Caki2 (cell line): ENCODE data around the gene PGLYRP4. TPM values are rescaled to one million over a fixed set of nuclear protein-coding genes. Genes with fewer than 3 reads are reported as not detected.
A peak's percentile ranks its signal among the peaks of the same experiment; 100 is the strongest.

Experiments
- DNase-seq: peaks from one replicate; pipeline ENCODE4 v3.0.0-alpha.2; 2015; ENCODE audit warnings: low read depth
- in situ Hi-C: cut with HindIII; loops from 2 replicates; pipeline ENCODE4 v1.10.0; 2016; ENCODE audit warnings: low sequenced_read_pairs, low pct_unique_long_range_greater_than_20kb, mixed read lengths
- total RNA-seq: library from RNA; depleted of rRNA; stranded (reverse); fragments of >200 nt; shearing (Covaris generic); gene quantifications from 2 replicates; pipeline ENCODE4 v1.2.3, GENCODE V29; 2014; ENCODE audit warnings: low replicate concordance

Gene PGLYRP4
- total RNA-seq, 1 experiment from 2014 or later: not detected

DNA sequence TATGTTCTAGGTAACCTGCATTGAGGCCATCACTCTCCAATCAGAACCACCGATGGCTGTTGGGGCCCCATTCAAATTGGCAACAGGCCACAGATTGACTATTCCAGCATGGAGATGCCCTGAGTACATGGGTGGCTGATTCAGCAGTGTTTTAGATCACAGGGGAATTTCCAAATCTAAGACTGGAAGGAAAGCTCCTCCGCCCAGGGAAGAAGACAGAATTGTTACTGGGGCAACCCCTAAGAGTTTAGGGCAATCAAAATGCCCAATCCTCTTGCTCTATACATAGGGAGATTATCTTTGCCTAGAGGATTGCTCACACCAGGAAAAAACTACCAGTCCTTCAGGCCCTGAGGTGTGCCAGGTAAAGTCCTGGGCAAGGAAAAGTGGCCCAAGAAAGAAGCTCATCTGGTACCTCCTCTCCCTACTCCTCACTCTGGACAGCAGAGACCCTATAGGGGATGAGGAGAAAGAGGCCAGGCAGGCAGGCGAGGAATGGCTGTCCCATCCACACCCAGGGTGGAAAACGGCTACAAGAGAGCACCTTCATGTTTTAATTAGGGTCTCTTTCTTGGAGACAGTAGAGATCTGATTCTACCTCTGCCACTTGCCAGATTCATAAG, 36.4 kb upstream of the PGLYRP4 start:
- in situ Hi-C loops: no loop called here

DNA sequence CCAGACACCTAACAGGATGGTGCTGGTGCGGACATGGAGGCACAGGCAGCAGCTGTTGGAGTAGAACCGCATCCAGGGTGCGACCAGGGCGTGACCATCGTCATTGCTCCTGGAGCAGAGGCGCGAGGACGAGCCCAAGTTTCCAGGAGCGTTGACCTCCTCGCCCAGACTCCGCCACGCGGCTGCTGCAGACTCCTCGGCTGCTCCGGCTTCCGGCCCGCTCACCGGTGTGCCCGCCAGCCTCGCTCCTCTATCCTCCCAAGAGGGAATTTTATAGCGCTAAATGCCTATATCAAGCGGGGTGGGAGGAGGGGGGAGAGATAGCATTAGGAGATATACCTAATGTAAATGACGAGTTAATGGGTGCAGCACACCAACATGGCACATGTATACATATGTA, 32.1 kb upstream of the PGLYRP4 start:
- in situ Hi-C loops: no loop called here
- DNase-seq: no peak

More for the DNA sequence above, 36.4 kb upstream of the PGLYRP4 start:
- DNase-seq: no peak

DNA sequence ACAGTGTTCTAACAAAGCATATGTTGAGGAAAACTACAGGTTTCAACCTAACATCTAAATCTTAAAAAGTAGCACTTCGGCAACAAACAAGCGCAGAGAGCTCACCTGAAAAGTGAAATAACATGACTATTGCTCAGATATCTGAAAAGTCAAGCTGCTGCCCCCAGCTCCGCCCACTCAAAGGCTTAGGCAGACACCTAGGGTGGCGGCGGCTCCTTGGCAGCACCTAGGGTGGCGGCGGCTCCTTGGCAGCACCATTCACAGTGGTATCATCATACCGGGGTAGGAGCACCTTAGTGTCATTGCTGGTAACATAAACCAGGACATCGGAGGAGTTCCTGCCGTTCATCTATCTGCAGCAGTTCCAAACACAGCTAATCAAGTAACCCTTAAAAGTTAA, 30.9 kb upstream of the PGLYRP4 start:
- DNase-seq: no peak
- in situ Hi-C loops: no loop called here

- in situ Hi-C loops: no loop called here
- DNase-seq: peak; percentile 43
These were observed 26.9 kb upstream of the PGLYRP4 start, which contains the start of gene S100A12 for GRCh38 chr1:153375511-153375910. TSS of gene S100A12 (minus strand) at chr1:153375621. CDS start at chr1:153374592, 1,029 bp downstream.

DNA sequence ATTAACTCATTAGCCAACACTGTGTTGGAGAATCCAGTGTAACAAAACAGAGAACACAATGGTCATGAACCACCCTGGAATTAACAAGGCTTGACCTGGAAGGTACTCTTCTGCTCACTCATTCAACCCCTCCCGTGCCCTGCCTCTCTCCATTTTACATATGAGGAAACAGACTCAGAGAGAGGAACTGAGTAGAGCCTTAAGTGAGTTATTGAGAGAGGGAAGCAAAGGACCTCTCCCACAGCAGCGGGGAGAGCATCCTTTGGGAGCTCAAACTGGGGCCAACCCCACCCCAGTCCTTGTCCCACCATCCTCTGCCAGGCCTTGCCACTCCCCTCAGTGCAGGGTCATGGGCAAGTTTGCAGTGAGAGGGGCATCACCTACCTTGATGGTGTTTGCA, 25.4 kb upstream of the PGLYRP4 start:
- in situ Hi-C loops: loop anchor here (25.0 kb wide), 1 partner anchor 113 kb away; no protein-coding TSS in a partner anchor
- DNase-seq: no peak

DNA sequence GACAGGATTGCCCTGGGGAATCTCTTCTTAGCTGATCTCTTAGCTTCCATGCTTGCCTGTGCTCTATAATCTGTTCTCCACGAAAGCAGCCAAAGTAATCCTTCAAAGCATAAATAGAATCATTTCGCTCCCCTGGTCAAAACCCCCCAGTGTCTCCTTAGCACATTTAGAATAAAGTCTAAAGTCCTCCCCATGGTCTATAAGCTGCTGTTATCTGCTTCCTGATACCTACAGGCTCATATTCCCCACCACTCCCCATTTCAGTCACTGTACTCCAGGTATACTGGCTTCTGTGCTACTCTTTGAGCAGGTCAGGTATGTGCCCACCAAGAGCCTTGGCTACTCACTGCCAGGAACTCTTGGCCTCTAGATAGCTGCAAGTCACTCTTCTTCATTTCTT, 23.9 kb upstream of the PGLYRP4 start:
- in situ Hi-C loops: loop anchor here (25.0 kb wide), 1 partner anchor 115 kb away; no protein-coding TSS in a partner anchor
- no peak for DNase-seq

DNA sequence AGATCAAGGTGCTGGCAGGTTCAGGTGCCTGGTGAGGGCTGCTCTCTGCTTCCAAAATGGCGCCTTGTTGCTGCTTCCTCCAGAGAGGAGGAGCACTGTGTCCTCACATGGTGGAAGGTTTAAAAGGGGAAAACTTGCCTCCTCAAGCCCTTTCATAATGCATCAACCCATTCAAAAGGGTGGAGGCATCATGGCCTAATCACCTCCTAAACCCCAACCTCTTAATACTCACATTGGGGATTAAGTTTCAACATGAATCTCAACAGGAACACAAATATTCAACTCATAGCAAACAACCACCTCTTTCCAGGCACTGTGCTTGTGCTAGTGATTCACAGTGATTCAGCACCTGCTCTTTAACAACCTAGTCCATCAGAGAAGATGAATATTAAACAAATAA, 22.6 kb upstream of the PGLYRP4 start:
- in situ Hi-C loops: loop anchor here (25.0 kb wide), 1 partner anchor 116 kb away; no protein-coding TSS in a partner anchor

DNA sequence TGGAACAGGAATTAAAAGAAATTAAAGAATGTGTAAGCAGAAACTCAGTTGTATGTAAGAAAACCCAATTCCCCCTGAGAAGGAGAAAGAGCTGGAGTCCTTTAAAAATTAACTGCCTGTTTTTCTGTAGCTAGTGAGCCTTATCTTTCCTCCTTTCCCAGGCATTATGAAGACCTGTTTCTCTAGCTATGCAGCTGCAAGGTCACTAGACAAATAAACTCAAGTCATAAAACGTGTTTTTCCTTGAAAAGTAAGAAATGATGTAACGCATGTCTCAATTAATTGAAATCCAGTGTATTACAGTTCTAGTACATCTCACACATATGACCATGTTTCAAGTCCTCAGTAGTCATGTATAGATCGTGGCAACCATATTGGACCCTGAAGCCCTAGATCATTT, 21.5 kb upstream of the PGLYRP4 start:
- in situ Hi-C loops: loop anchor here (25.0 kb wide), 1 partner anchor 117 kb away; no protein-coding TSS in a partner anchor
- peak; percentile 30 for DNase-seq

More for the DNA sequence above, 22.6 kb upstream of the PGLYRP4 start:
- DNase-seq: no peak

DNA sequence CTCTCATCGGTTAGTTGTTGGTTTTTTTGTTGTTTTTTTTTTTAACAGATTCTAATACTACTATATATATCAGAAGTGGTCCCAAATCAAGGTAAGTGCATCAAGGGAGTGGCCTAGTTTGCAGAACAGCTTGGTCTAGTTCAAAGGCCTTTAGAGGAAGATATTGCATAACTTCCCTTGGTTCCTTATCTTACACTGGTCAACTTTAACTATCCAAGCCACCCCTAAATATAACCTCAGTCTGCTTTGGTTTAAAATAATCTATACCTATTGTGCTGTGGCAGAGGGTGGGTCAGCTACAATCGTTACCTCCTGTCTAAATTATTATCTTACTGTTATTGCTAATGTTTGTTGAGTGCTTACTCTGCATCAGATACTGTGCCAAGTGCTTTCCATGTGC, 19.9 kb upstream of the PGLYRP4 start:
- in situ Hi-C loops: loop anchor here (25.0 kb wide), 1 partner anchor 119 kb away; no protein-coding TSS in a partner anchor
- DNase-seq: no peak

DNA sequence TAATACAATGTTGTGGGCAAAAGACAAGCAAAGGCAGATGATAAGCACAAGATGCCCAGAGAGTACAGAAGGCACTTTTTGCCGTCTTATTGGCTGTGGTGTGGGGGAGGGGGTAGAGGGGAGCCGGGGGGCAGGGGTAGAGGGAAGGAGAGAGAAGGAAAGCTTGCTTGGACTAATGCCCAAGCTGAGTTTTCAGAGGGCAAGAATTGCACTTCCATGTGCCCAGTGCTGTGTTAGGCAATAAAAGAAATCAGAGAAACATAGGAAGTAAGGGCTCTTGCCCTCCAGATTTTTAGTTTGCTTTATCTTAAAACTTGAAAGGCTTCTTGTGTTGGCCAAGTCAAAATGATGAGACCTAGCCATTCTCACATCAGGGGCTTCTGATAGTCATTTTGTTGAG, 18.4 kb upstream of the PGLYRP4 start:
- in situ Hi-C loops: loop anchor here (25.0 kb wide), 1 partner anchor 120 kb away; no protein-coding TSS in a partner anchor
- no peak for DNase-seq

DNA sequence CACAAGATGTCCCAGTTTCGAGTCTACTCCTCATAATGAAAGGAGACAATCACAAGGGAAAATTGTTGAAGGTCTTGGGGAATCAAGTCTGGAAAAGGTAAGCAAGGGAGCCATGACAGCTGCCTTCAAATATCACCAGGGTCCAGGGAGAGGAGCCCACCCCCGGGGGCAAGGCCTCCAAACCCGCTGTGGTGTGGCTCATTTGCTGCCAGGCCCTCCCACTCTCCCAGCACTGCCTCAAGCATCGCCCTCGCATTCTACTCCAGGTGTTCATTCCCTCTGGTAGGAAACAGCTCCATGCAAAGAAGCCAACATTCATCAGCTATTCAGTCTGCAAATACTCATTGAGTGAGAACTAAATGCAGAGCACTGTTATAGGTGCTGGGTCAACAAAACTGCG, 17.6 kb upstream of the PGLYRP4 start:
- no peak for DNase-seq
- in situ Hi-C loops: loop anchor here (25.0 kb wide), 1 partner anchor 121 kb away; no protein-coding TSS in a partner anchor

DNA sequence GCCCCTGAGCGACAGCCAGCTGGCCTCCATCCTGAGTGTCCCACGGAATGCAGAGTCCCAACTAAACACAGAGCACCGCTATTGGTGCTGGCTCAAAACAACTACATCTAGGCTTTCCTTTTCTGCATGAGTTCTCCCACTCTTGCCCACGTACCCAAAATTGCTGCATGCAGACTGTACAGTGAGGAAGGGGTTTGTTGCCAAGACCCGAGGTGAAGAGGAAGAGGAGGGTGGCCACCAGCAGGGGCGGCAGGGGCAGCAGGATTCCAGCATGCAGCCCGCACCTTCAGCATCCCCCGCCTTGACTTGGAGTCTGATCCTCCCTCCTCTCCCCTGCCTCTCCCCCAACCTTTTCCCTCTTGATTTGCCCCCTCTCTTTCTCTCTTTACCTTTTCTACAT, 17.1 kb upstream of the PGLYRP4 start:
- in situ Hi-C loops: loop anchor here (25.0 kb wide), 1 partner anchor 122 kb away; no protein-coding TSS in a partner anchor

DNA sequence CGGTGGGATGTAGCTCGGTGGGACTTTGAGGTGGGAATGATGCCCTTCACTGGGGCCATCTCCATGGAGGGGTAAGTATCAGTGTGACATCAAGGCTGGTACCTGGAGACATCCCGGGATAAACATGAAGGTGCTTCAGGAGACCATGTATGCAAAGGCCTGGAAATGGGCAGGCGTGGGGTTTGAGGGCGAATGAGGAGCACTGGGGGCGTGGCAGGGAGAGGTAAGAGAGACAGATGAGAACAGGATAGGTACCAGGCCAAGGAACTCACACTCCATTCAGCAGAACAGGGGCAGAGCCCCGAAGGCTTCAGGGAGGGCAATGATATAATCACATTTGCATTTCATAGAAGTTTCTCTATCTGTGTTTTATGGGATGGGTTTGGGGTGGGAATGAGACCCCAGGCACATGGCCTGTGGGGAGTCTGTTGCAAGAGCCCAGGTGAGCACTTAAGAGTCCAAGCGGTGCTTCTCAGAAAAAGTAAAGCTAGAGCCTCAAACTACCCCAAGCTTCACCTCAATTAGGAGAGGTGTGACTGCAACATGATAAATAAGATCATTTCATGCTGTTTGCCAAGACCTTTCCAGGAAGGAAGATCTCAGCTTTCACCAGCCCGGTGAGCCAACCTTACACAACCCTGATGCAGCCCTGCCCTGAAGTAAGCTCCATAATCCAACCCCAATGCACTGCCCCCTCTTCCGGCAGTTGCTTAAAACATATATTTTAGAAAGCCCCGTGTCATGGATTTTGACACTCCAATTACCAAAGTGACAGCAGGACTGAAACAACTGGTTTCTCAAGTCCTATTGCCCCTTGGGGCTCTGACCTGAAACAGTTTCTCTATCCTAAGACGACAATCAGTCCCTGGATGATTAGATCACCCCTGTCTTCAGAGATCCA, 16.4 kb upstream of the PGLYRP4 start:
- no peak for DNase-seq
- in situ Hi-C loops: loop anchor here (25.0 kb wide), 1 partner anchor 122 kb away; no protein-coding TSS in a partner anchor

More for the DNA sequence above, 17.1 kb upstream of the PGLYRP4 start:
- no peak for DNase-seq

DNA sequence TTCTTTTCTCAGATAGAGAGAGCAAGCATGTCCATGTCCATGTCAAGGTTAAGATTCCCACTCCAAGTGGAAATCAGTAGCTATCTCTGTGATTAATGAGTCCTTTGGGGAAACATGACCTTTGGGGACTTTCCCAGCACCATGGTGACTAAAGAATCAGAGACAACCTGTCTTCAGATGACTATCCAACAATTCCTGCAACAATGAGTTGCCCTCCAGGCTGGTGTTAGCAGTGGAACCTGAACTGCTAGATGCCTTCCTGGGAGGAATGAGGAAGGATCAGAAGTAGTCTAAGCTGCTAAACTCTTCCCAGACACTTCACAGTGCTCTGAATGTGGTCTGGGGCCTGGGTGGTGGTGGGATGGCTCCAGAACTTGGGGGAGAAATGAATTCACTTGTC, 15.5 kb upstream of the PGLYRP4 start:
- in situ Hi-C loops: loop anchor here (25.0 kb wide), 1 partner anchor 123 kb away; no protein-coding TSS in a partner anchor
- peak; percentile 8 for DNase-seq

DNA sequence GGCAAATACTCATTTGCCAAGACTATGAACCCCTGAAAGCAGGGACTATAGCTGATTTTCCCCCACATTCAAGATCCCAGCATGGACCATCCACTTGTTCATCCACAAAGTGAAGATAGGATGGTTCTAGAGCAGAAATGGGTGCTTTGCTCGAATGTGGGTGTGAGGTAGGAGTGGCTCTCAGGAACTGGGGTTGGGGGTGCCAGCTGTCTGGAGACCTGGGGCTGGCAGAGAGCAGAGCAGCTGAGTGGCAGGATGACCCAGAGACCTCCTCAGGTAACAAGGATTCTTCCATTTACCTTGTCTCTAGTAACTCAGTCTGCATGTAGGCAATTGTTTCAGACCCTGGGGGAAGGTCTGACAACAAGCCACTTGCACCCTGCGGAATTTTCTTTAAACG, 15.0 kb upstream of the PGLYRP4 start:
- in situ Hi-C loops: loop anchor here (25.0 kb wide), 1 partner anchor 124 kb away; no protein-coding TSS in a partner anchor
- DNase-seq: no peak

DNA sequence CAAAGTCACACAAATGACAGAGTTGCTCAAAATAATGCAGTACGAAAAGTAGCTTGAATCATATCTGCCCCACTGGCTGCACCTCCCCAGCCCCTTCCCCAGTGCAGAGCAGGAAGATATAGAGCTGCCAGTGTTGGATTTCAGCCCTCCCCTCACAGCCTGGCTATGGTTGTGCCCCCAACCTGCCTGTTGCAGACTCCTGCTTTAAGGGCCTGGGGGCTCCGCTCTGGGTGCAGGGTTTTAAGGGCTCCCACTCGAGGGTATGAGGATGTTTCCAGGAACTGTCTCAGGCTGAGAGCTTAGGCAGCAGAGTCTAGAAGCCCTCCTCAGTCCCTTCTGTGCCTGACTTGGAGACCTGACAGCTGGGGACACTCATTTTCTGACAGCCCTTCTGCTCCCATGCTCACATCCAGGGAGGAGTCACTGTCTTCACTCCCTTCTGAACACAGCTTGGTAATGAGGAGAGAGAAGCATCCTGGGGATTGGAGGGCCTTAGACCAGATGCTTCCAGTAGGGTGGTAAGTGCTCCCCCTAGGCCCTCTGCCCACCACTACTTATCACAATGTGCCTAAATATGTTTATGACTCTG, 13.6 kb upstream of the PGLYRP4 start:
- no peak for DNase-seq
- in situ Hi-C loops: loop anchor here (25.0 kb wide), 1 partner anchor 125 kb away; no protein-coding TSS in a partner anchor

DNA sequence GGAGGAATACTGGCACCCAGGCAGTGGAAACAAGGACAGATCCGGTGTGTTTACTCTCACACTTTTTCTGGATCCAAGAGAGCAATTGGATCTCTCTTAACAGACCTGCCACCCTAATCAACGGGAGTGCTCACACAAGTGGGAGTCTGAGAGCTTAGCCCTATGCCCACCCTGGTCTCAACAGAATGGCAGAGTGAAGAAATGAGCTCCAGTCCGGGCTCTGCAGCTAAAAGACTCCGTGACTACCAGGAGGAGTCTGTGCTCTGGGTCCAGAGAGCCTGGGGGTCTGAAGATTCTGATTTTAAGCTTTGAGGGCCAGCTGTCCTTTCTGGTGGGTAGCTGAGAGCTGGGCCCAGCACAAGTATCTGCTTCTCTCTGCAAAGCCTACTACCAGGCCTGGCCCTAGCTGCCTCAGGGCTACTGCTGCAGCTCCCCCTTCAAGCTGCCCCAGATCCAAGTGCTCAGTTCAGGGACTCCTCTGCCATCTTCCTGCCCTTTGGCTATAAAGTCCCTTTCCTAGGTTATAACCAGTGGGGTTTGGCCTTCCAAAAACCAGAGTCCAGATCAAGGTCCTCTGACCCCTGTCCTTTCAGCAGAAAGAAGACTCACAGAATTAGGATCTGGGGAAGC, 13.0 kb upstream of the PGLYRP4 start:
- in situ Hi-C loops: loop anchor here (25.0 kb wide), 1 partner anchor 126 kb away; no protein-coding TSS in a partner anchor
- DNase-seq: no peak
